Measurements from ENCODE around the gene MPZL1. TPM values are rescaled to one million over a fixed set of nuclear protein-coding genes. Genes with fewer than 3 reads are reported as not detected.

MPZL1 gene
- total and polyA plus RNA-seq, 2 donors (not counting 1 experiment from before 2014, with no cell fraction given) = 81.4 to 158 TPM

- H3K36me3 ChIP-seq (ENCODE audit: control insufficient read depth, insufficient read depth, low read length) = peaks cover 5% of the 10 kb centered on the region
- H3K79me2 ChIP-seq (ENCODE audit: control insufficient read depth, insufficient read depth, low read length) = no peaks in the 10 kb centered on the region
- H3K27ac ChIP-seq (ENCODE audit: insufficient read depth, low read length) = no peak overlapping the region
Observed at GRCh38 chr1:167781558-167781957, 59.8 kb downstream of the MPZL1 start.

GRCh38 chr1:167782946-167783345 lies 61.2 kb downstream of the MPZL1 start:
- Histone ChIP-seq H3K9me3 (ENCODE audit: control insufficient read depth, insufficient read depth, low read depth, low read length) (no peaks in the 10 kb centered on the region), H3K36me3 (ENCODE audit: control insufficient read depth, insufficient read depth, low read length) (peaks cover 1% of the 10 kb centered on the region), H3K27me3 (ENCODE audit: control insufficient read depth, insufficient read depth, low read length) (no peaks in the 10 kb centered on the region), H3K4me3 (replicated peaks in 1 of 4; ENCODE audit: control extremely low read depth in 1 of 4, insufficient read depth in 1 of 4, low read depth in 3 of 4, low read length in 4 of 4) (no peak overlapping the region), H3K9ac (ENCODE audit: insufficient read depth, low read length) (no peak overlapping the region), H3K27ac (ENCODE audit: insufficient read depth, low read length) (no peak overlapping the region), H2AFZ (ENCODE audit: low read length) (no peak overlapping the region), H3K4me1 (ENCODE audit: control insufficient read depth, extremely low read depth, insufficient read depth, low read length) (no peaks in the 10 kb centered on the region), H4K20me1 (ENCODE audit: control insufficient read depth, extremely low read depth, insufficient read depth, low read length) (no peaks in the 10 kb centered on the region), H3K79me2 (ENCODE audit: control insufficient read depth, insufficient read depth, low read length) (no peaks in the 10 kb centered on the region), H3K4me2 (ENCODE audit: extremely low read depth, insufficient read depth, low read length) (no peak overlapping the region)
- TF ChIP-seq CTCF (conservative IDR thresholded peaks at IDR 0.05 in 1 of 2, IDR thresholded peaks at IDR 0.05 in 1 of 2; ENCODE audit: low read depth in 1 of 2, low read length in 2 of 2) (no peak), EZH2 (IDR thresholded peaks at IDR 0.05; ENCODE audit: low read length, missing control alignments) (no peak)
- DNase-seq (ENCODE audit: low read depth in 2 of 2) = no peak

More at GRCh38 chr1:167781558-167781957, 59.8 kb downstream of the MPZL1 start:
- TF ChIP-seq CTCF (conservative IDR thresholded peaks at IDR 0.05 in 1 of 2, IDR thresholded peaks at IDR 0.05 in 1 of 2; ENCODE audit: low read depth in 1 of 2, low read length in 2 of 2) (no peak), EZH2 (IDR thresholded peaks at IDR 0.05; ENCODE audit: low read length, missing control alignments) (no peak)
- no peaks in the 10 kb centered on the region for H3K4me1 ChIP-seq (ENCODE audit: control insufficient read depth, extremely low read depth, insufficient read depth, low read length)
- no peak overlapping the region for H3K4me3 ChIP-seq (replicated peaks in 1 of 4; ENCODE audit: control extremely low read depth in 1 of 4, insufficient read depth in 1 of 4, low read depth in 3 of 4, low read length in 4 of 4)
- no peaks in the 10 kb centered on the region for H3K27me3 ChIP-seq (ENCODE audit: control insufficient read depth, insufficient read depth, low read length)
- no peaks in the 10 kb centered on the region for H3K9me3 ChIP-seq (ENCODE audit: control insufficient read depth, insufficient read depth, low read depth, low read length)
- H3K9ac ChIP-seq (ENCODE audit: insufficient read depth, low read length) = no peak overlapping the region
- H4K20me1 ChIP-seq (ENCODE audit: control insufficient read depth, extremely low read depth, insufficient read depth, low read length) = no peaks in the 10 kb centered on the region
- H2AFZ ChIP-seq (ENCODE audit: low read length) = no peak overlapping the region
- H3K4me2 ChIP-seq (ENCODE audit: extremely low read depth, insufficient read depth, low read length) = no peak overlapping the region
- no peak for DNase-seq (ENCODE audit: low read depth in 2 of 2)

GRCh38 chr1:167784876-167785550 lies 63.2 kb downstream of the MPZL1 start:
- Histone ChIP-seq H3K4me2 (ENCODE audit: extremely low read depth, insufficient read depth, low read length) (no peak overlapping the region), H3K79me2 (ENCODE audit: control insufficient read depth, insufficient read depth, low read length) (no peaks in the 10 kb centered on the region), H3K9ac (ENCODE audit: insufficient read depth, low read length) (no peak overlapping the region), H3K9me3 (ENCODE audit: control insufficient read depth, insufficient read depth, low read depth, low read length) (no peaks in the 10 kb centered on the region), H3K36me3 (ENCODE audit: control insufficient read depth, insufficient read depth, low read length) (peaks cover 2% of the 10 kb centered on the region), H3K27ac (ENCODE audit: insufficient read depth, low read length) (no peak overlapping the region), H3K4me1 (ENCODE audit: control insufficient read depth, extremely low read depth, insufficient read depth, low read length) (no peaks in the 10 kb centered on the region), H3K4me3 (replicated peaks in 1 of 4; ENCODE audit: control extremely low read depth in 1 of 4, insufficient read depth in 1 of 4, low read depth in 3 of 4, low read length in 4 of 4) (no peak overlapping the region), H3K27me3 (ENCODE audit: control insufficient read depth, insufficient read depth, low read length) (no peaks in the 10 kb centered on the region), H2AFZ (ENCODE audit: low read length) (no peak overlapping the region), H4K20me1 (ENCODE audit: control insufficient read depth, extremely low read depth, insufficient read depth, low read length) (no peaks in the 10 kb centered on the region)
- TF ChIP-seq CTCF (conservative IDR thresholded peaks at IDR 0.05 in 1 of 2, IDR thresholded peaks at IDR 0.05 in 1 of 2; ENCODE audit: low read depth in 1 of 2, low read length in 2 of 2) = no peak
- TF ChIP-seq EZH2 (IDR thresholded peaks at IDR 0.05; ENCODE audit: low read length, missing control alignments) = no peak
- DNase-seq (ENCODE audit: low read depth in 2 of 2) = no peak
